Subcutaneous abdominal adipose tissue (tissue), 5 donors: ENCODE results near the gene KHDC4.

Experiments used
- H3K27ac ChIP-seq: one replicate; pipeline ENCODE4 v1.7.0; 2013; ENCODE audit warnings: low read depth, mild to moderate bottlenecking, inconsistent platforms, low read length, moderate library complexity
- H3K27me3 ChIP-seq, 5 donors: one replicate each; pipeline ENCODE4 v1.7.0; 2013; ENCODE audit warnings: low read length in 5 of 5, inconsistent platforms in 1 of 5; ENCODE audit not compliant: control insufficient read depth in 5 of 5, insufficient read depth in 4 of 5
- H3K36me3 ChIP-seq, 5 donors: one replicate each; pipeline ENCODE4 v1.7.0; 2013; ENCODE audit warnings: low read length in 5 of 5; ENCODE audit not compliant: control insufficient read depth in 5 of 5, insufficient read depth in 5 of 5
- H3K4me1 ChIP-seq, 5 donors: one replicate each; pipeline ENCODE4 v1.7.0; 2013; ENCODE audit warnings: low read length in 5 of 5, mild to moderate bottlenecking in 3 of 5, moderate library complexity in 1 of 5; ENCODE audit not compliant: control insufficient read depth in 5 of 5, insufficient read depth in 5 of 5
- H3K4me3 ChIP-seq, 5 donors: one replicate each; pipeline ENCODE4 v1.7.0; 2013; ENCODE audit warnings: low read length in 5 of 5, low read depth in 1 of 5
- H3K9ac ChIP-seq, 5 donors: one replicate each; pipeline ENCODE4 v1.7.0; 2013; ENCODE audit warnings: low read length in 5 of 5, mild to moderate bottlenecking in 4 of 5, moderate library complexity in 3 of 5
- H3K9me3 ChIP-seq, 5 donors: one replicate each; pipeline ENCODE4 v1.7.0; 2013; ENCODE audit warnings: low read length in 5 of 5; ENCODE audit not compliant: control insufficient read depth in 5 of 5
- donor health status: healthy.
- donor health status: healthy.
- donor health status: healthy.
- donor health status: healthy.
- donor health status: healthy.

Gene KHDC4

DNA sequence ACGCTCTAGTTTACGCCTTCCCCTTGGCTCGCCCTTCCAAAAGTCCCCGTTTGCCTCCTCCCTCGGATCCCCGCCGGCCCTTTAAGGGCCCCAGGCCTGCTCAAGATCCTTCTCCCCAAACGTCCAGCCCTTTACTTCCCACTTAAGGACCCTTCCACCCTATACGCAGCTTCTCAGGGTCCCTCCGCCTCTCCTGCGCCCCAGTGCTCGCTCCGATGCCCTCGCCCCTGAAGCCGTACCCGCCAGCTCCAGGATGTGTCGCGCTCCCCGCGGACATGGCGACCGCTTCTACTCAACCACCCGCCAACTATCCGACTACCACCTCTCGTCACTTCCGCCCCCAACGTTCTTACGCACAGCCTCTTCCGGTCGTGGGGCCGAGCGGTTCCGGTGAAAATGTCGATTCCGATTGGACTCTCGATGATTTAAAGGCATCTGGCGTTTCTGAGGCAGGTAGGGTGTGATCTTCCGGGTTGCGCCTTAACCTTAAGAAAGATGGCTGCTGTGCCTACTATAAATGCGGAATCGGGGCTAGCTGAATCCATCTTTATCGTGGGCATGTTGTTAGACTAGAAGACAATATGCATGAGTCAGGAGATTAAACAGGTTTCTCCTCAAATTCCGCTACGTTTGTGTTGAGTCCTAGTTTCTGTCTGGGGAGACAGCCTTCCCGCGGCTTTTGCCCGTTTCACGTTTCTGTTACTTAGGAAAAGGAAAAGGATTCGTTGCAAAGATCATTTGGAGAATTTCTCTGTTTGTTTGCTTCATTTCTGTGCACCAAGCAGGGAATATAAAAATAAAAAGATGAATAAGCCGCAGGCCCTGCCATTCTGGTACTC lies at the start of gene KHDC4:
Gene KHDC4 (minus strand): TSS at position 317 of the 839 bp plus-strand sequence. CDS start 40 bp downstream, at position 277.
- H3K27ac ChIP-seq, result peak within 1 kb of the TSS; percentile 96
- peaks cover 13 to 30% (median 15%) of the 10 kb centered on the region in 5 donors for H3K36me3 ChIP-seq
- no peaks in the 10 kb centered on the region for H3K27me3 ChIP-seq
- H3K4me1 ChIP-seq, result peaks cover 7 to 55% (median 49%) of the 10 kb centered on the region in 5 donors
- peak within 1 kb of the TSS; percentile 92 to 98 (median 97) for H3K4me3 ChIP-seq
- H3K9ac ChIP-seq, result peak within 1 kb of the TSS; percentile 93 to 99 (median 96)
- H3K9me3 ChIP-seq, result no peaks in the 10 kb centered on the region

DNA sequence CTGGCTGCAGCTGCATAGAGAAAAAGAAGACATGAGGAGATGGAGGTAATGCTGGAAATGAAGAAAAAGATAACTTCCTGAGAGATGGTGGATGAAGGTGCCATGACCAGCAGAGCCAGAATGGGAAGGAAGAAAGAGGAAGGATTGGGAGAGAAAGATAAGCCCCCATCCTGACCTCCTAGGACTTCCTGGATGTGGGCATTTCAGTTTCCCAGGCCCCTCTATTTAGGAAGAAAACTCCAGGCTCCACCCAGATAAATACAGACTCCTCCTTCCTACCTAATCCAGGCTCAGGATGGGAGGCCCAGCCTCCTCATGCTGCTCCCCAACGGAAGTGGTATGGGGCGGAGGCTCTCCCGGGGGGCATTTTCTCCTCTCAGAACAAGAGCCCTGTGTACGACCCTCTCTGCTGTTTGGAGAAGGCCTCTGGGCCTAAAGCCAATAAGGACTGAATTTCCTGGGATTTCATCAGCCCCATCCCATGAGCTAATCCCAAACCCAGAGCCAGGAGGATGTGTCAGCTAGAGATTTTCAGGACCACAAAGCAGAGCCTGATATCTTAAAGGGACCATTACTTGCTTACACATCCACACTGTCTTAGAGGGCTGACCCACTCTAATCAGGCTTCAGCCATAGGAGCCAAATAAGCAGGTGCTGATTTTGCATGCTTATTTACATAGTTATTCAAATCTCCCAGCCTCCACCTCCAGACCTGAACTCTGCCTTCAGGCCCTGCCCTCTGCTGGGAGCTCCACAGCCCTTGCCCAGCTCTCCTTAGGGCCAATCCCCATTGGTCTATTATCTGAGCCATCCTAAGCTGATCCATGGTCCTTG lies 49.2 kb upstream of the KHDC4 start:
- H3K4me3 ChIP-seq, result peak overlapping the region; percentile 22 to 69 (median 45)
- H3K27me3 ChIP-seq, result no peaks in the 10 kb centered on the region
- no peaks in the 10 kb centered on the region for H3K36me3 ChIP-seq
- peak overlapping the region in 4 of 5 donors; percentile 29 to 97 (median 45) for H3K9ac ChIP-seq
- H3K9me3 ChIP-seq, result no peaks in the 10 kb centered on the region
- H3K4me1 ChIP-seq, result peaks cover 34 to 59% (median 59%) of the 10 kb centered on the region in 5 donors
- peak overlapping the region; percentile 99 for H3K27ac ChIP-seq

DNA sequence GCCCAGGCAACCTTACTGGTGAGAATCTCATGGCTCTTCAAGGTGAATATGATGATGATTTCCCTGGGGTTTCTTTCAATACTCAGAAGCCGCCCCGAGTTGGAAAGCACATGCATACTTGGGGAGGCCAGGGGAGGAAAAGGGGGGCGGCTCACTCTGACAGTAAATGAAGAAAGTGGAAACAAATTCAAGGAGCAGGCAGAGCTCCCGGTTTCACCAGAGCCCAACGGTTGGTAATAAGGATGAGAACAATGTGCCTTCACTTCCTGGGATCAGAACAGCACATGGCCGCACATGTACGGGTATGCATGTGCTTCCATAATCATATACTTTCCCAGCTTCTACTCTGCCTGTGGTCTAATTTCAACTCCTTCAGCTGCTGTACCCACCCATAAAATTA lies 47.9 kb upstream of the KHDC4 start:
- H3K4me1 ChIP-seq, result peaks cover 34 to 66% (median 64%) of the 10 kb centered on the region in 5 donors
- H3K27me3 ChIP-seq, result no peaks in the 10 kb centered on the region
- H3K36me3 ChIP-seq, result no peaks in the 10 kb centered on the region
- peak overlapping the region; percentile 13 to 97 (median 59) for H3K9ac ChIP-seq
- H3K27ac ChIP-seq, result peak overlapping the region; percentile 99
- peak overlapping the region in 4 of 5 donors; percentile 13 to 61 (median 44) for H3K4me3 ChIP-seq
- no peaks in the 10 kb centered on the region for H3K9me3 ChIP-seq

DNA sequence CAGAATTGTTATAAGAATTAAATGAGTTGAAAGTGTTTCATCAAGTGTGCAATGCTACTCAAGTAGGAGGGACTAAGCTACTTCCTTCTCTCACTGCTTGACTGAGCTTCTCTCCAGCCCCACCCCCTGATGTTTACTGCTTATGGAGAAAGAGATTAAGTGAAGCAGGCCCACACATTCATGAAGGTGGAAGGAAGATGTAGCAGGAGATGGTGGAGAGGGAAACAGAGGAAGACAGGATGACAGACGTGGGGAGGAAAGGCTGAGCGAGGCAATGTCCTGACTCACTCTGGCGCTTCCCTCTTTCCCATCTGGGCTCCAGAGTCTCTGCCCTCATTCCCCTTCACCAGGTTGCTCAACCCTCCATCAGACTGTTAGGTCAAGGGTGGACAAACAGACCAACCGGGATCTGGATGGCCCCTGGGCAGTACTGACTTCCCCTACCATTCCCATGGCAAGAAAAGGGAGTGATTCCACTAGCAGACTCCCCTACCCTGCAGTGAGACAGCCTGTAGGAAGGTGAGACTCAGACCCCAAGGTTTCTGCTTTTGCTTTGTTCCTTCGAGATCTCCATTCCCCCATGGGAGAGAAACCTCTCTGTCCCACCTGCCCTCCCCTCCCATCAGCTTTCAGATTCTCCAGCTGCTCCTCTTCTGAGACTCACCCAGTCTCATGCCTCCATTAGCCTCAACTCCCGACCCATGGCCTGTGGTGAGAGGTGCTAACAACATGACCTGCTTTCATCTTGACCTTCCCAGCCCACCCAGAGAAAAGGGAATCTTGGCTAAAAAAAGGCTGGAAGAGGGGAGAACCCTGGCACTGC lies 47.3 kb upstream of the KHDC4 start:
- no peaks in the 10 kb centered on the region for H3K27me3 ChIP-seq
- H3K9ac ChIP-seq, result peak overlapping the region; percentile 11 to 97 (median 59)
- no peaks in the 10 kb centered on the region for H3K36me3 ChIP-seq
- H3K4me3 ChIP-seq, result peak overlapping the region; percentile 1 to 52 (median 36)
- H3K4me1 ChIP-seq, result peaks cover 36 to 73% (median 70%) of the 10 kb centered on the region in 5 donors
- H3K27ac ChIP-seq, result peak overlapping the region; percentile 99
- no peaks in the 10 kb centered on the region for H3K9me3 ChIP-seq

DNA sequence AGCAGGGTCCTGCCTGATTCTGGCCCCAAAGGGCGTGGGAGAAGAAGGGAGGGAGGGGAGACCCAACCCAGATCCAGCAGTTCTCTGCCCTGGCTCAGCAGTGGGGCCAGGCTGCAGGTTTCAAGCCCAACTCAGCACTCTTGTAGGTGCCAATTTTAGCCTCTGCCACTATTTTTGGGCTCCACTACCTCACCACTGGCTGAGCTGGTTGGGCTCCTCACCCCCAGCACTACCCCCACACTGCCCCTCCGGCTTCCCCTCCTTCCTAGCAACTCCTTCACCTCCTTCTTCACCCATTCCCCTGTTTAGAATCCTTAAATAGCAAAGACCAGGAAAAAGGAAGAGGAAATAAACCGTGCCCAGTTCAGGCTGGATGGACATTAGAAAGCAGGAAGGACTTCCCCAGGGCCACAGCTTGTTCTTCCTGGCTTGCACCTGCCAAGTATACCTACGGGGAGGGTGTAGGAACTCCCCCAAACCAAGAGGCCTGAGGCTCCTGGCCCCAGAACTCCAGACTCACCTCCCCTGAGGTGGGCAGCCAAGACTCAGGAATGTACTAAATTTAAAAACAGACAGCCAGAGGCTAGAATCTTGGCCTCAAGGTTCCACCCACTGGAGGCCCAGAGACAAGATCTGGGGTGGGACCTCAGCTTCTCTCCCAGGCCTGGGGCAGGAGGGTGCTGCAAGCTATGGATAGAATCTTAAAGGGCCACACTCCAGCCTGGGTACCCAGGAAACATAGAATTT lies 45.6 kb upstream of the KHDC4 start:
- peaks cover 40 to 90% (median 87%) of the 10 kb centered on the region in 5 donors for H3K4me1 ChIP-seq
- H3K9me3 ChIP-seq, result no peaks in the 10 kb centered on the region
- peak overlapping the region; percentile 76 to 92 (median 81) for H3K4me3 ChIP-seq
- H3K36me3 ChIP-seq, result no peaks in the 10 kb centered on the region
- no peaks in the 10 kb centered on the region for H3K27me3 ChIP-seq
- peak overlapping the region; percentile 99 for H3K27ac ChIP-seq
- peak overlapping the region; percentile 86 to 97 (median 92) for H3K9ac ChIP-seq

DNA sequence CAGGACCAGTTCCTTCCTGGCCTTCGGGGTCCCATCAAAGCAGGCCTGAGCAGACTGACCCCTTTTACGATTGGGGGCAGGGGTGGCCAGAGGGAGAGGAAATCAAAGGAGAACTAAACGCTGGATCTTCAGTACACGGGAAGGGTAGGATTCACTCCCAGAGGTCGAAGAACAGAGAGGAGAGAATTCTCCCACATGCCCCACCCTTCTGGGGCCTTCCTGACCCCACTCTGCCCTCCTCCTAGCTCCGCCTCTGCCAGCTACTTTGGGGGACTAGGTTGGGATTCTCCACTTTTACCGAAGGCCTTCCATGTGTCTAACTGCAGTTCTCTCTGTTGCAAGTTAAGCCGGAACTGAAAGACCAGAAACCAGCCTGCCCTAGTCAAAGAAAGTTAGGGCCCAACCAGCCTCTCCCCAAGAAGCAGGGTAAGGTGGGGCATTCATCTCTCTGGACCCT lies 44.8 kb upstream of the KHDC4 start:
- Histone ChIP-seq H3K27me3 (no peaks in the 10 kb centered on the region), H3K9ac (peak overlapping the region; percentile 86 to 97 (median 92)), H3K36me3 (peaks cover 0 to 3% (median 0%) of the 10 kb centered on the region in 5 donors), H3K4me3 (peak overlapping the region; percentile 76 to 92 (median 81)), H3K4me1 (peaks cover 44 to 95% (median 90%) of the 10 kb centered on the region in 5 donors), H3K9me3 (no peaks in the 10 kb centered on the region), H3K27ac (peak overlapping the region; percentile 99)

DNA sequence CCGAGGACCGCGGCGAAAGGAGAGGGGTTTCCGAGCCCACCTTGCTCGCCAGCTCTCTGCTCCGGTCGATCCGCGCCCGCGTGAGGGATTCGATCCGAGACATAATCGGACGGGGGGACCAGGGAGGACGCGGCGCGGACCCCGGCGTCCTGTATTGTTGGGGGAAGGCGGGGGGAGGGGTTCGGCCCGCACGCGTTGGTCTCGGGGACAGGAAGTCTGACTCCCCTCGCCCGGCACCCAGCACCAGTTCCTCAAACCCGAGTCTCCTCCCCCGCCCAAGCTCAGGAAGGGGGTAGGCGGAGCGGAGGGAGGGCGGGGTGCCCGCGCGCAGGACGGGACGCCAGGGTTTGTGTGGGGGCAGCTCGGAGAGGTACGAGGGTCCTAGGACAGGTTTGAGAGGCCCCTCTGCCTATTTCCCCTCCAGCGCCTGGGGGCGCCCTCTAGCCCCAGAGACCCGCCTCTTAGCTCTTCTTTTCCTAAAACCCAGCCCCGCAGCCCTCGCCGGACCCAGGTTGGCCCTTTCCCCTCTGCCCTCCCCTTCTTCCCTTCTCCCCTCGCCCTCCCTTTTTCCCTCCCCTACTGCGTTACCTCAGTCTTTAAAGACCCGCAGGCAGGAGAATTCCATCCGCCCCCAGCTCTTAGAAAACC lies 44.2 kb upstream of the KHDC4 start, which contains the start of gene ARHGEF2:
Gene ARHGEF2 (minus strand): TSS at position 223 of the 648 bp plus-strand sequence. CDS start 120 bp downstream, at position 103.
- Histone ChIP-seq H3K9ac (peak within 1 kb of the TSS; percentile 86 to 97 (median 92)), H3K27ac (peak within 1 kb of the TSS; percentile 99), H3K27me3 (no peaks in the 10 kb centered on the region), H3K36me3 (peaks cover 0 to 3% (median 0%) of the 10 kb centered on the region in 5 donors), H3K4me1 (peaks cover 41 to 95% (median 90%) of the 10 kb centered on the region in 5 donors), H3K4me3 (peak within 1 kb of the TSS; percentile 77 to 98 (median 88)), H3K9me3 (no peaks in the 10 kb centered on the region)

DNA sequence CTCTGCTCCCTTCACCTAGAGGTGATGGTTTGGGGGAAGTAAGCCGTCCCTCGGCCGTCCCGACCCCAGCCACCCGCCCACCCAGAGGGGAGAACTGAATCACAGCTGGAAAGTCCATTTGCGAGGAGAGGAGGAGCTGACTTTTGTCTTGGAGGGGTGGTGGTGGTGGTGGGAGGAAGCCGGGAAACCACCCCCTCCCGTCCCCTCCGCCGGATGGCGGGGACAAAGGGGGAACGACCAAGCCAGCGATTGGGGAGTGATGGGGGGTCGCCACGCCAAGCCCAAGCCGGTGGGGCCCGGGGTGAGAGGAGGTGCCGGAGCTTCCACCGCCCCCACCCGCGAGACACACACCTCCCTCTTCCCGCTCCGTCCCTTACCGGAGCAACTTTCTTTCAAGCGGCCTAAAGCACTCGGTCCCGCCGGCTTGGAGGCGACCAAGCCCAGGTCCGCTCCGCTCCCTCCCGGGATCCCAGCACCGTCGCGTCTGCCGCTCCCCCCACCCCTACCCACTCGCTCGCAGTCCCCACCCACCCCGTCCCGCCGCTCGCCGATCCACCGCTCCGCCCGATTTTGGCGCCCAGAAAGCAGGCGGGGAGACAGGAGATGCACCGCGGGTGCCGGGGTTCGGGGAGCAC lies 43.6 kb upstream of the KHDC4 start:
- H3K4me1 ChIP-seq, result peaks cover 41 to 95% (median 88%) of the 10 kb centered on the region in 5 donors
- peak overlapping the region; percentile 99 for H3K27ac ChIP-seq
- peak overlapping the region; percentile 77 to 98 (median 88) for H3K4me3 ChIP-seq

More for the DNA sequence above, 43.6 kb upstream of the KHDC4 start:
- H3K27me3 ChIP-seq, result no peaks in the 10 kb centered on the region
- H3K9ac ChIP-seq, result peak overlapping the region; percentile 86 to 97 (median 92)
- peaks cover 0 to 3% (median 2%) of the 10 kb centered on the region in 5 donors for H3K36me3 ChIP-seq
- no peaks in the 10 kb centered on the region for H3K9me3 ChIP-seq
